Body of pancreas (tissue), 4 donors: ENCODE results near the gene STAC. TPM values are rescaled to one million over a fixed set of nuclear protein-coding genes. Genes with fewer than 3 reads are reported as not detected.

Source experiments
- ATAC-seq: fragments of 150-250 bp; one replicate; pipeline ENCODE4 v1.9.1; 2016
- DNase-seq, 4 donors: peaks; one replicate each; pipeline ENCODE4 v3.0.0-alpha.2; 2019
- H3K27ac ChIP-seq, 4 donors: fragments of 200-600 bp; sonication (generic); 1 replicate in 3 of 4; 2 replicates in 1 of 4; pipeline versions ENCODE4 v1.5.1 to v1.6.1; 2016 to 2019; ENCODE audit warnings: mild to moderate bottlenecking in 1 of 4, mixed read lengths in 1 of 4, moderate library complexity in 1 of 4
- H3K27me3 ChIP-seq, 2 donors: fragments of 200-600 bp; sonication (generic); one replicate each; pipeline ENCODE4 v1.6.0; 2016; ENCODE audit warnings: mild to moderate bottlenecking in 1 of 2
- H3K36me3 ChIP-seq, 2 donors: fragments of 200-600 bp; sonication (generic); replicated peaks in 1 of 2; 2 replicates each; pipeline ENCODE4 v1.5.1; 2016; ENCODE audit warnings: low read depth in 2 of 2; ENCODE audit not compliant: insufficient read depth in 1 of 2
- H3K4me1 ChIP-seq: fragments of 200-600 bp; sonication (generic); one replicate; pipeline ENCODE4 v1.6.0; 2016
- H3K4me3 ChIP-seq, 2 donors: fragments of 200-600 bp; sonication (generic); 1 replicate in 1 of 2; 2 replicates in 1 of 2; pipeline ENCODE4 v1.5.1; 2016 to 2019
- H3K9me3 ChIP-seq, 3 donors: fragments of 200-600 bp; sonication (generic); 1 replicate in 2 of 3; 2 replicates in 1 of 3; pipeline ENCODE4 v1.5.1; 2016
- POLR2A ChIP-seq, 3 donors: fragments of 450-650 bp; IDR thresholded peaks; one replicate each; pipeline ENCODE4 v1.6.1; 2016; ENCODE audit warnings: antibody characterized with exemption in 3 of 3, mild to moderate bottlenecking in 2 of 3
- WGBS, 2 donors: methylation state at CpG; one replicate each; pipeline ENCODE4 v1.1.5; 2017; 5-methylcytosine and 5-hydroxymethylcytosine counted together
- intact Hi-C: fragments of 100-400 bp; cut with DNase I; formaldehyde crosslinking; loops from one replicate; pipeline ENCODE4 v1.15.1; 2023
- total RNA-seq, 2 donors: library from RNA; depleted of rRNA; stranded (reverse); fragments of >200 nt; gene quantifications; one replicate each; pipeline ENCODE4 v1.1.0, GENCODE V29; 2016
- TF ChIP-seq, protein P1 (sequence below), 7 experiments: fragments of 450-650 bp in 4 of 7; fragments of 200-600 bp in 3 of 7; sonication (generic) in 3 of 7; IDR thresholded peaks; one replicate each; pipeline ENCODE4 v1.5.1; 2016 to 2019; ENCODE audit warnings: antibody characterized with exemption in 7 of 7

STAC gene
- total RNA-seq, 2 donors from 2014 or later = 1.3 TPM; not detected in 1

DNA sequence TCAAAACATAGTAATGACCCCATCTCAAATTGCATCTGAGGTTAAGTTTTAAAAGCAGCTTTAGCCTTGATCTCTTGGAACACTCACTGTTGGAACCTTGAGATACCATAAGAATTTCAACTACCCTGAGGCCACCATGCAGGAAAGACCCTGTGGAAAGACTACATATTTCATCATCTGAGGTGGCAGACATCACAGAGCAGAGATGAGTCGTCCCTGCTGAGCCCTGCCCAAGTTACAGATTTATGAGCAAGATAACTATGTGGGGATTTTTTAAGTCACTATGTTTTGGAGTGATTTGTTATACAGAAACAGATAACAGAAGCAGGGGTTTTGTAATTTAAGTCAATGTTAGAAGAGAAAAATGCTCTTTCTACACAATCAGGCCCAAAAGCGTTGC is 168.4 kb downstream of the STAC start:
- H3K27ac ChIP-seq = no peak overlapping the region
- no peak for TF ChIP-seq POLR2A (IDR thresholded peaks at IDR 0.05)
- TF ChIP-seq, protein P1, sequence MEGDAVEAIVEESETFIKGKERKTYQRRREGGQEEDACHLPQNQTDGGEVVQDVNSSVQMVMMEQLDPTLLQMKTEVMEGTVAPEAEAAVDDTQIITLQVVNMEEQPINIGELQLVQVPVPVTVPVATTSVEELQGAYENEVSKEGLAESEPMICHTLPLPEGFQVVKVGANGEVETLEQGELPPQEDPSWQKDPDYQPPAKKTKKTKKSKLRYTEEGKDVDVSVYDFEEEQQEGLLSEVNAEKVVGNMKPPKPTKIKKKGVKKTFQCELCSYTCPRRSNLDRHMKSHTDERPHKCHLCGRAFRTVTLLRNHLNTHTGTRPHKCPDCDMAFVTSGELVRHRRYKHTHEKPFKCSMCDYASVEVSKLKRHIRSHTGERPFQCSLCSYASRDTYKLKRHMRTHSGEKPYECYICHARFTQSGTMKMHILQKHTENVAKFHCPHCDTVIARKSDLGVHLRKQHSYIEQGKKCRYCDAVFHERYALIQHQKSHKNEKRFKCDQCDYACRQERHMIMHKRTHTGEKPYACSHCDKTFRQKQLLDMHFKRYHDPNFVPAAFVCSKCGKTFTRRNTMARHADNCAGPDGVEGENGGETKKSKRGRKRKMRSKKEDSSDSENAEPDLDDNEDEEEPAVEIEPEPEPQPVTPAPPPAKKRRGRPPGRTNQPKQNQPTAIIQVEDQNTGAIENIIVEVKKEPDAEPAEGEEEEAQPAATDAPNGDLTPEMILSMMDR (IDR thresholded peaks at IDR 0.05) = no peak
- DNase-seq = no peak

DNA sequence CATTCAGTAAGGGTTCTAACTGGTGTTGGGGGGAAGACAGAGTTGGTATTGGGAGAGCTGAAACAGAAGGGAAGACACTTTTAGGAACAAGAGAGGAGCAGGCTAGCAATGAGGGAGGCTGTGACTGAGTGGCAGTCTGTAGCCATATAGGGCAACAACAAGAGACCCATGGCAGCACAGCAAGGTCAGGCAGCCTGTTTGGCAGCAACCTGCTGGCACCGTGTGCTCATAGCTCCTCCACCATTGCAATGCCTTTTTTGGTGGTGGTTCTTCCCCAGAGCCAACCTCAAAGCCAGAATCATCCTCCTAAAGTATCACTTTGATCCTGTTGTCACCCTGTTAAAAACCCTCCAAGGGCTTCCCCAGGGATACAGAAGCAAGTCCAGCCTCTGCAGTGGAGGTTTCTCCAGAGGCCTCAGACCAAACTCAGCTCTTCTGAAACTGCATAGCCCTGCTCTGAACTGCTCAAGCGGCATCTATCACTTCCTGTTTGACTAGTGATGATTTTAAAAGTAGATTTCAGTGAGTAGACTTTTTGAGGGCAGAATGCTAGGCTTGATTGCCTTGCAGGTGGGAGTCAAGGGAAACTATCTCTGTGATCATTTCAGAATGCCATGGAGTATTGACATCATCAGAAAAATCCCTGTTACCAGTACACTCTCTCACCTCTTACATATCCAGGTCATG is 176.9 kb downstream of the STAC start:
- WGBS, 2 donors = 65 to 72% methylated on average over 2 of the region's 2 CpGs
- no peak for DNase-seq

More for the DNA sequence above, 168.4 kb downstream of the STAC start:
- intact Hi-C loops = no loop called here
- no peaks in the 10 kb centered on the region for H3K9me3 ChIP-seq
- no peaks in the 10 kb centered on the region for H3K36me3 ChIP-seq
- no peaks in the 10 kb centered on the region for H3K4me1 ChIP-seq
- no peaks in the 10 kb centered on the region for H3K27me3 ChIP-seq
- ATAC-seq = no peak
- H3K4me3 ChIP-seq = no peak overlapping the region
- 58 to 62% methylated on average over 2 of the region's 2 CpGs for WGBS, 2 donors

DNA sequence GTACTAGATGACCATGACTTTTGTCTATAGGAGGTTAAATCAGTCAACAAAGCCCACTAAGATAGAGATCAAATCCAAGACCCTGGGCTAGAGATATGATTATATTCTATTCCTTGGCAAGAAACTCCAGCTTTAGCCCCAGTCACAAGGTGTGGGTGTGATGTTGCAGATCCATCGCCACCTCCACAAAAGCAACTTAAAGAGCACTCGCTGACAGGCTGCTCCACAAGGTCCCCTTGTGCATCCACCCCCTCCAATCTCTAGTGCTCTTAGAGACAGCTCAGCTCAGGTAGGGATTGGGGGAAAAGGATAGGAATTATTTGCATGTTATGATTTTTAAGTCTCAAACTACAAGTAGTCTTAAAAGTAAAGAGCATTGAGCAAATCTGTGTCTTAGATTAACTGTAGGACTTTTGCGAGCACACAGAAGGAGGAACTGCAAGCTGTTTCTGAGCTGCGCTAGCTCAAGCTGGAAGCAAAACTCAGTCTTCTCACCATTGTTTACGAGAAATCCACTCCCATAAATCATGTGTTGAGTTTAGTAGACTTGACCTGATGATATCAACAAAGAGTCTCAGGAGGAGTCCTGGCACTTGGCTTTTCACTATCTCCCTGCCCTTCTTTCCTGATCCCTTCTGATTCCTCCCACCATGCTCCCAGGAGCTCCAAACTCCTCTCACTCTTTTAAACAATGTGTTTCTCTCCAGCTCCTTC is 177.6 kb downstream of the STAC start:
- TF ChIP-seq, protein P1 (IDR thresholded peaks at IDR 0.05) = no peak
- intact Hi-C loops = no loop called here
- peaks cover 8% of the 10 kb centered on the region for H3K4me1 ChIP-seq
- no peak overlapping the region for H3K27ac ChIP-seq
- ATAC-seq (no peak), DNase-seq (no peak)
- no peaks in the 10 kb centered on the region for H3K9me3 ChIP-seq
- no peaks in the 10 kb centered on the region for H3K36me3 ChIP-seq
- WGBS, 2 donors = 86 to 88% methylated on average over 5 of the region's 5 CpGs
- no peaks in the 10 kb centered on the region for H3K27me3 ChIP-seq
- H3K4me3 ChIP-seq = no peak overlapping the region

More for the DNA sequence above, 176.9 kb downstream of the STAC start:
- peaks cover 8% of the 10 kb centered on the region for H3K4me1 ChIP-seq
- TF ChIP-seq, protein P1 (IDR thresholded peaks at IDR 0.05) = no peak
- TF ChIP-seq POLR2A (IDR thresholded peaks at IDR 0.05) = no peak
- no peak for ATAC-seq
- H3K4me3 ChIP-seq = no peak overlapping the region
- H3K9me3 ChIP-seq = no peaks in the 10 kb centered on the region
- intact Hi-C loops = no loop called here
- H3K27me3 ChIP-seq = no peaks in the 10 kb centered on the region
- H3K36me3 ChIP-seq = no peaks in the 10 kb centered on the region
- no peak overlapping the region for H3K27ac ChIP-seq

DNA sequence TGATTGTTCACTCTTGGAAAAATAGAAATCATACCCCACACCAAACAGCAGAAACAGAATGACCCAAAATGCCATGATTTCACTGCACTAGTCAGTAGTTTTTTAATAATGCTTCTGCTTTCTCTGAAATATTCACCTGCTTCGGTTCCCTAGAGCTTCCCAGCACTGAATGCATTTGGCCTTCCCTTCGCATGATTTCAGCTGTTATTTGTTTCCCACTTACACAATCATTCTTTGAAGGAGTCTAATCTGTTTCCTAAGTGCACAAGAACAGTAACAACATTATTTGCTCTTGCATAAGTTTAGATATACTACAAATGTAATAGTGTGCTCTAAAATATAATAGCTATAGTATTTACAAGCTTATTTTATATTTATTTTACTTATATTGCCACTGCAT is 178.7 kb downstream of the STAC start:
- Histone ChIP-seq H3K4me3 (no peak overlapping the region), H3K9me3 (no peaks in the 10 kb centered on the region), H3K27ac (no peak overlapping the region), H3K4me1 (peaks cover 8% of the 10 kb centered on the region), H3K36me3 (no peaks in the 10 kb centered on the region), H3K27me3 (no peaks in the 10 kb centered on the region)
- TF ChIP-seq POLR2A (IDR thresholded peaks at IDR 0.05) = no peak
- intact Hi-C loops = no loop called here
- DNase-seq = no peak
- no peak for ATAC-seq
- WGBS, 2 donors = 20 to 23% methylated on average over 2 of the region's 2 CpGs

DNA sequence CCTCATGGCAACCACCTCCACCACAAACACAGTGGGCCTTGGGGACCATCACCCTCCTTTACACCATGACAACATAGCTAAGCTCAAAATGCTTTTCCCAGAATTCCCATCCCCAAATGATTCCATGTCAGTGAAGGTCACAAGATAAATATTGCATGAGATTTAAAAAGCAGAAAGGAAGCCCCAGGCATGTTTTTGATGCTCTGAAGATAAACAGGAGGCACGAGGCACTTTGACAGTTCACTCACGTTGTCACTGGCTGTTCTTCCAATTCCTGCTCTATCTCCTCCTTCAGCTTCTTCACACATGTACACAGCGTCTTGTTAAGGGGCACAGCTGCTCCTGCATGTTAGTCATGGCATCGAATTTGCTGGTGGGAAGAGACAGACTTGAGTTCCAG is 180.4 kb downstream of the STAC start:
- Histone ChIP-seq H3K4me3 (no peak overlapping the region), H3K4me1 (peaks cover 8% of the 10 kb centered on the region), H3K9me3 (no peaks in the 10 kb centered on the region), H3K36me3 (no peaks in the 10 kb centered on the region), H3K27ac (no peak overlapping the region), H3K27me3 (no peaks in the 10 kb centered on the region)
- no peak for DNase-seq
- ATAC-seq = no peak
- intact Hi-C loops = no loop called here
- WGBS, 2 donors = 42 to 60% methylated on average over 4 of the region's 4 CpGs
- TF ChIP-seq POLR2A (IDR thresholded peaks at IDR 0.05) = no peak
- TF ChIP-seq, protein P1 (IDR thresholded peaks at IDR 0.05) = no peak
